Stimulated activated CD4-positive, alpha-beta T cell treated with anti-CD3 and anti-CD28 coated beads, TNF-alpha, amount 100 ng/mL, for 4 hours (primary cell): ENCODE data around the gene MEPCE.

ENCODE experiments used
- DNase-seq, 3 experiments: peaks; one replicate each; pipeline ENCODE4 v3.0.0-alpha.2; 2020; ENCODE audit warnings: low read depth in 3 of 3

Gene MEPCE

DNA sequence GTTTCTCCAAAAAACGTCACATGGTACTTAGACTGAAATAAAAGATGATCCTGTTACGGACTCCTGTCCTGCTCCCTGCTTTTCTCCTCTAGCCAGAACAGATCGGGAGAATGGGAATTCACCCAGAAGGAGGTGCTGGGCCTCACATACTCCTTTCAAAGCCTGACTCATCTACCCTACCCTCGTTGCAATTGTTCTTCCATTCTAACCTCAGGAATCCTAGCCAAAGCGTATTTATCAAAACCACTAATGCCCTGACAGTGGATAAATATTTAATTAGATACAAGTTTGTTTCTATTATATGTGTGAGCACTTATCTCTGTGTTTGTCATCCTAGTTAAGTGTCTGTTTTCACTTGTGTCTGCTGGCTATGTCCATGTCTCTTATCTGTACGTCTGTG, 22.9 kb upstream of the MEPCE start:
- DNase-seq, result no peak

DNA sequence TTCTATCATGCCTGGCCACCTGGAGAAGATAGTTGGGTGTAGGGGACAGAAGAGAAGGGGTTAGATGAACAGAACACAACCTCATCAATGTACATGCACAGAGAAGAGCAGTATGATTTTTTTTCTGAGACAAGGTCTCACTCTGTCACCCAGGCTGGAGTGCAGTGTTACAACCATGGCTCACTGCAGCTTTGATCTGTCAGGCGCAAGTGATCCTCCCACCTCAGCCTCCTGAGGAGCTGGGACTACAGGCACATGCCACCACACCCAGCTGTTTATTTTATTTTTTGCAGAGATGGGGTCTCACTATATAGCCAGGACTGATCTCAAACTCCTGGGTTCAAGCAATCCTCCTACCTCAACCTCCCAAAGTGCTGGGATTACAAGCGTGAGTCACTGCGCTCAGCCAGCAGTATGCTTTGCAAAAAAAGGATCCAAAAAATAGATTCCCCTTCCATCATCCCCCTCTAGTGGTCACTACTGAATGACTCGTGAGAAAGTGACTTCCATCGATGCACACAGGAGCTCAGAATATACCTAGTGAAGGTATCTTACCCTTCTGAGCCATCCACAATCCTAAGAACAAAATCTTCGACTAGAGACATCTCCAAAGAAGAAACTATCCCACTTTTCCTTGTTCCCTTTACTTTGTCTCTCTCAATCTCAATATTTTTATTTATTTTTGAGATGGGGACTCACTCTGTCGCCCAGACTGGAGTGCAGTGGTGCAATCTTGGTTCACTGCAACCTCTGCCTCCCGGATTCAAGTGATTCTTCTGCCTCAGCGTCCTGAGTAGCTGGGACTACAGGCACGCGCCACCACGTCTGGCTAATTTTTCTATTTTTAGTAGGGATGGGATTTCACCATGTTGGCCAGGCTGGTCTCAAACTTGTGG, 22.1 kb upstream of the MEPCE start:
- peak in 1 of 3 experiments; percentile 32 for DNase-seq

DNA sequence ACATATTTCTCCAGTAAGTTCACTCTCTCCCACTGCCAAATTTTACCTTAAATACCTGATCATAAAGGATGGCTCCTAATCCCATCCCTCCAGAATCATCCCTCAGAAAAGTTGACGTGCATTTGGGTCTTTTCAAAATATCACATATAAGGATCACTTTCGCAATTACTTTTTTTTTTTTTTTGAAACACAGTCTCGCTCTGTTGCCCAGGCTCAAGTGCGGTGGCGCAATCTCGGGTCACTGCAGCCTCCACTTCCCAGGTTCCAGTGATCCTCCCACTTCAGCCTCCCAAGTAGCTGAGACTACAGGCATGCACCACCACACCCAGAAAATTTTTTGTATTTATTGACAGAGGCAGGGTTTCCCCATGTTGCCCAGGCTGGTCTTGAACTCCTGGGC, 18.5 kb upstream of the MEPCE start:
- DNase-seq, result no peak

DNA sequence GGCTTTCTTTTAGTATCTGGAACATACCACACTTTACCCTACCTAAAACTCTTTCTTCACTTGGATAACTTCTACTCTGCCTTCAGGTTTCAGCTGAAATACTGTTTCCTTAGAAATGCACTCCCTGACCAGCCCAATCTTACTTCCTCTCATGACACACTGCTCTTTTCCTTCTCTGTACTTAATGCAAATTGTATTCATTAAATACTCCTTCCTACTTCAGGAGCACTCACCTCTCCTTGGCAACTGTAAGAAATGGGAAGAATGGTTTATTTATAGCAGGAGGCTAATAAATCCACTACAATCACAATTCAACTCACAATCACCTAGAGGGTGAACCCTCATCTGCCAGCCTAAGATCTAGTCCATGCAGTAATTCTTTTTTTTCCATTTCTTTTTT, 16.3 kb upstream of the MEPCE start:
- DNase-seq, result no peak

DNA sequence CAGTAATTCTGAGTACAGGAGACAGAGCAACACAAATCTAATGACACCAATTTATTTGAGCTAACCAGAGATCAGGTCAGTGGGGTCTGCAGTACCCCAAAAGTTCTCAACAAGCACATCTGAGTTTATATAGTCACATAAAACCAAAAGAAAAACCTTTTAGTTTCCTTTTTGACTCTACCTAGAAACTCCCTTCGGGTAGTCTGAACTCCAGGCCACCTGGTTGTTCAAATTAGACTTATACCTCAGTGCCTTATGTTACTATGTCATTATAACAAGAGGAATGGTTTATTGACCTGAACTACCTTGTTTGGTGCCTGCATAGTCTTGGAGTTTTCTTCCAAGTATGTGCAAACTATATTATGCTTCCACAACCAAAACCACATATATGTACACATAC, 15.7 kb upstream of the MEPCE start:
- DNase-seq, result no peak

DNA sequence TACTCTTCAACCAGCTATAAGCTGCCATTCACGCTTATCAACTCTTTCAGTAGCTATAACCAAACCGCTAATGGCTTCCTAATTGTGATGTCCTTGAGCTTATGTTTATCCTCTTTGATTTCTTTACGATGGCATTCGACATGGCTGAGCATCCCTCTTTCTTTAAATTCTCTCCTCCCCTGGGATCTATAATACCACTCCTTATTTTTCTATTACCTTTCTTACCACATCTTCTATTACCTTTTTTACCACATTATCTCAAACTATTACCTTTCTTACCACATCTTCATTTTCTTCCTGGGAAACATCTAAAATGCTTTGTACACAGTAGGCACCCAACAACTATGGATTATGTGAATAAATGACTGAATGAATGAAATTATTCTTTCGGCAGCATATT, 14.2 kb upstream of the MEPCE start:
- no peak for DNase-seq

DNA sequence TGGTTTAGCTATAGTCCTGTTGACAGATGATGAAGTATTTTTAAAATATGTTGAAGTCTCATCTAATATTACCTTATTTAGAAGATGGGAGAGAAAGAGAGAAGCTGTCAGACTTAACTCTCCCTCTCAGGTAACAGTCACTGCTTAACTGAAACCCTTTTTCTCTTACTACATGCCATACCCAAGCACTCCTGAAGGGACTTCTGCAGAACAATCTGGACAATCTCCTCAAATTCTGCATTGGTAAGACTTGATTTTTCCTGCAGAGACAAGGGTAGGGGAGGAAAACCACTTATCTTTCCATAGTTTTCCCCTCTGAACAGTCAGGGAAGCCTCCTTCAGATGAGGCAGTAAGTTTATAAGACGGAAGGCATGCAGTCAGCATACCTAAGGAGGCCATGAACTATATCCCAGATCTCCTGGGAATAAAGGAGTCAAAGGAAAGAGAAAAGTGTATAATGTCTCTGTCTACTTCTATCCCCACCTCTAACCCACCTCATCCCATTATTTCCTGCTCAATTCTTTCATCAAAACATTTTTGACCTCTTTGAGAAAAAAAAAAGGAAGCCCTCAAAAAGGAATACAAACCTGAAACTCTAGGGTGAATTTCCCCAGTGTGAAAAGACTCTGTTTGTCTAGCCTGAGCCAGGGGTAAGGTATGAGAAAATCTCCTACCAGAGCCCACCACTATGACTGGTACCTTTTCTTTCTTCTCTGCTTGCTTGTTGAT, 10.5 kb upstream of the MEPCE start:
- DNase-seq, result no peak

DNA sequence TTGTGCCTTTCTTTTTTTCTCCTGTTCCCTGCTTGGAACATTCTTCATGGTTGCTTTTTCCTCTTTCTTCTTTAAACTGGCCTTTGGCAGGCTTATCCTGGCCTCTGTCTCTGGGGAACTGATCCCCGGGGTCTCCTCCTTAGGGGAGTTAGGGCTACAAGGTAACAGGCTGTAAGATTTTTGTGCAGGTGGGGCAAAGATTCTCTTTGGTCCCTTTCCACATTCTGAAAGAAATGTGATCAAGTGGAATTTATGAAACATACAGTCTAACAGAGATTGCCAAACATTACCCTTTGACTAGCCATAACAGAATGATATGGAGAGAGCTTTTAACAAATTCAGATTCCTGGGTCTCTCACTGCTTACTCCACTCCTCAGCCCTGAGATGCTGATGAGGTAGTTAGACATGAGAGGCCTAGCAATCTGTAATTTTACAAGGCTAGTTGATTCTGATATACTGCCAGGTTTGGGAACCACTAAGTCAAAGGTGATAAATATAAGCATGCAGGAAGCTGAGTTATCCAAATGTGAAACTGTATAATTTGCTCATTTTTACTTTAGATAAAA, 9.9 kb upstream of the MEPCE start:
- DNase-seq, result no peak

DNA sequence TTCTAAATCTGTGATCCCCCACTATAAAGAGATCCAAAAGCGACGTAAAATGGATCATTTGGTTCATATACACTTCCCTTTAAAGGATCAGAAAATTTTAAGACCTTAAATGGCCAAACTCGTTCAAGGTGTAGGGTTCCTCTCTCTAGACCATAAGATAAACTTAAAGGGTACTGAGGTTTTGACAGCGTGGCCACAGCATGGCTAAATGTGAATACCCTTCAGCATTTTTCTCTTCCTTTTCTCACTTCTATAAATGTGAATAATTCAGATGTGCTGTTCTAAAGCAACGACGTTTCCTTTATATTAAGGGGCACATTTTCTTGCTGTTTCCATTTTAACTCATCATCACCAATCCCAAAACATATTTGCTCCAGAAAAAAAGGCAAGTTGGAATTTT, 6.3 kb upstream of the MEPCE start:
- DNase-seq, result no peak

DNA sequence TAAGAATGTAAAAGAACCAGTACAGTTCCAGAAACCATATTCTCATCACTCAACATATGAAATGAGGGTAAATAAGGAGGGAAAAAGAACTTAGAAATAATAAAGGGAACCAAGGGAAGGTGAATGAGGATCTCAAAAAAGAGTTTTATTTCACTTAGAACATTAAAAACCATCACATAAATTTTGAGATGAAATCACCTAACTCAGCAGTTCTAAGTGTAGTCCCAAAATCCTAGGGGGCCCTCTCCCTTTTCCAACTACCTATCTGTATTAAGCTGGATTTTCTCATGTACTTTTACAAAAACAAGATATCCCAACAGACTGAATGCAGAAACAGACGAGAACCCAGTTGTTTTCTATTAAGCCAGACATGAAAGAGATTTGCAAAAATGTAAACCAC, 4.3 kb upstream of the MEPCE start:
- no peak for DNase-seq

DNA sequence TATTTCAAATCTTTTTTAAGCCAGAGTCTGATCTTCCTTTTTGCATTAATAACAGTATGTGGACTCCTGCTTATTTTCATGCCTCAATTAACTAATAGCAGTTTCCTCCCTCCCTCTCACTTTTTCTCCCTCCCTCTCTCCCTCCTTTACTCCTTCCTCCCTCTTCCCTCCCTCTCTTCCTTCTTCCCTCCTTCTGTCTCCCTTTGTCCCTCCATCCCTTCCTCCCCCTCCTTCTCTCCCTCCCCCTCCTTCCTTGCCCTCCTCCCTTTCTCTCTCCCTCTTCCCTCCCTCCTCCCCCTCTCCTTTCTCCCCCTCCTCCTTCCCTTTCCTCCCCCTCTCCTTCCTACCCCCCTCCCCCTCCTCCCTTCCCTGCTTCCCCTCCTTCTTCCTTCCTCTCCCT, 3.1 kb upstream of the MEPCE start:
- no peak for DNase-seq

DNA sequence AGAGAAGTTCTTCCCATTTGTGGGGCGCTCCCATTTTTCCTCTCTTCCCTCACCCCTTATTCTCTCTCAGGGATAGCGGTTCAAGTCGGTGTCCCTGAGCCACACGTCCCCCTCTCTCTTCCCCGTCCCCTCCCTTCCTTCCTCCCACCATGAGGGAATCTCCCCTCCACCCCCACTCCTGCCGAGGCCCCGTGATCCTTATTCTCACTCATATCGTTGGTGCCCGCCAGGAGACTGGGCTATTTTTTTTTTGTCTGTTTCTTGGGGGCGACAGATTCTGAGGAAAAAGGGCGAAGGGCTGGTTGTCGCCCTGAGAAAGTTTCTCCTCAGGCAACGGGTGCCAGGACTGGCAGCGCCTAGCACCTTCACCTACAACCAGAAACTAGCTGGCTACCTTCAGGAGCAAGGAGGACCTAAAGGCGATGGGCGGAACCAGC, 1.9 kb upstream of the MEPCE start:
- DNase-seq, result no peak

DNA sequence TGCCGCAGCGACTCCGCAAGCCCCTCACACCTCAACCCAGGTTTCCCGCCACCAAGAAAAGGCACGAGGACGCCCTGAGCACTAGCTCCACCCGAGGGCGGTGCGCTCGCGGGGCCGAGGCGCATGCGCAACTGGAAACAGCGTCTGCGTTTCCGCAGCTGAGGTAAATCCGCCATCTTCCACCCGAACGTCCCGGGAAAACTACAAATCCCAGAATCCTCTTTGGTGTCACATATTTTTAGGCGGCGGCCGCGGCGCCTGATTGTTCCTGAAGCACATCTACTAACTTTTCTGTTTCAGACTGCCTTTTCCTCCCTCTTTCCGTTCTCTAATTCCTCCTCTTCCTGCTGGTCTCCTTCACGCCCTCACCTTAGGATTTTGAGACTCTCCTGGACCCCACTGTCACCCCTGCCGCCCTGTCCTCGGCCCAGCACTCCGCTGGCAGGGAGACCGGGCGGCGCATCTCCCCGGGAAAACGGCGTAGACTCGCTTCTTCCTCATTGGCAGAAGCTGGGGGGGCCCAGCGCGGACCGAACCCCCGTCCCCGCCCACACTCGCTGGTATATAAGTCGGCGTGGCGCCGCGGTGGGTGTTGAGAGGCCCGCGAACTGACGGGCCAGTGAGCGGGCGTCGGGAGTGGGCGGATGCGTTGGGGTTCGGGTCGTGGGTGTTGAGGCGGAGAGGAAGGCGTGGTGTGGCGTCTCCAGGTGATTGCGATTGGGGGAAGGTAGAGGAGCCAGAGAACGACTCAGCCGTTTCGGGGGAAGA, 1.2 kb upstream of the MEPCE start, which contains the start of gene ZCWPW1:
Gene ZCWPW1, minus strand, starts transcription at position 505 of the 768 bp plus-strand sequence. CDS start 8,054 bp downstream, outside the sequence.
- peak; percentile 96 to 97 (median 97) for DNase-seq

DNA sequence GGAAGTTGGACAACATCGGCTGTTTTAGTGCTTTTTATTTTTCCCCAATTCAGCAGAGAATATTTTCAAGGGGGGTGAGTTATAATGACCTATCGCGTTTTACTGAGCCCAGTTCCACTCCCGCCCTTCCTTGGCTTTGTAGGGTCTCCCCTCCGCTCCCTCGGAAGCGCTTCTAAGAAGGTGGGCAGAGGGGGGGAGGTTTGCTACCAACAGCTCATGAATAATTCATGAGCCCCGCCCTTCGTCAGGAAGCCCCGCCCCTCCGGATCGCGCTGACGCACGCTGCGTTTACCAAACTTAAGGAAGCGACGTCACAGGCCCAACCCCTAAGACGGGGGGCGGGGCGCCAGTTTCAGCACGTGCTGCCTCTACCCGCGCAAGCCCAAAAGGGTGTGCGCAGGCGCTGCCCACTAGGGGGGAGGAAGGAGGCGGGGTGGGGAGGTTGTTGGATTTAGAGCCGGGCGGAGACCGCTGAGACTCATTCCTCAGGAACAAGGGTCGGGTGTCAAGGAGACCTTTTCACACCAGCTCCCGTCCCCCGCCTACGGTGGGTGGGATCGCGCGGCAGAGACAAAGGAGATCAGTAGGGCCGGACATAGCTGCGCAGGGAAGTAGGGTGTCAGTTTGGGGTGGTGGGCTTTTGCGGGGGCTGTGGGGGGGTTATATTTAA, 529 bp upstream of the MEPCE start:
- DNase-seq, result peak; percentile 100

DNA sequence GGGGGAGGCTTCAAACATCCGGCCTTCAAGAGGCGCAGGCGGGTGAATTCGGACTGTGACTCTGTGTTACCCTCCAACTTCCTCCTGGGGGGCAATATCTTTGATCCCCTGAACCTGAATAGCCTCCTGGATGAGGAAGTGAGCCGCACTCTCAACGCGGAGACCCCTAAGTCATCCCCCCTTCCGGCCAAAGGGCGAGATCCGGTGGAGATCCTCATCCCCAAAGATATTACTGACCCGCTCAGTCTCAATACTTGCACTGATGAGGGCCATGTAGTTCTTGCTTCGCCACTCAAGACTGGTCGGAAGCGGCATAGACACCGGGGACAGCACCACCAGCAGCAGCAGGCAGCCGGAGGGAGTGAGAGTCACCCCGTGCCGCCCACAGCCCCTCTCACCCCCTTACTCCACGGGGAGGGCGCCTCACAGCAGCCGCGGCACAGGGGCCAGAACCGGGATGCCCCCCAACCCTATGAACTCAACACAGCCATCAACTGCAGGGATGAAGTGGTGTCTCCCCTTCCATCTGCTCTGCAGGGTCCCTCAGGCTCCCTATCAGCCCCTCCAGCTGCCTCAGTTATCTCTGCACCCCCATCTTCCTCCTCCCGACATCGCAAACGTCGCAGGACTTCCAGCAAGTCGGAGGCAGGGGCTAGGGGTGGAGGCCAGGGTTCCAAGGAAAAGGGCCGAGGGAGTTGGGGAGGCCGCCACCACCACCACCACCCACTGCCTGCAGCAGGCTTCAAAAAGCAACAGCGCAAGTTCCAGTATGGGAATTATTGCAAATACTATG, 1.1 kb downstream of the MEPCE start:
- DNase-seq, result peak in 1 of 3 experiments; percentile 31

DNA sequence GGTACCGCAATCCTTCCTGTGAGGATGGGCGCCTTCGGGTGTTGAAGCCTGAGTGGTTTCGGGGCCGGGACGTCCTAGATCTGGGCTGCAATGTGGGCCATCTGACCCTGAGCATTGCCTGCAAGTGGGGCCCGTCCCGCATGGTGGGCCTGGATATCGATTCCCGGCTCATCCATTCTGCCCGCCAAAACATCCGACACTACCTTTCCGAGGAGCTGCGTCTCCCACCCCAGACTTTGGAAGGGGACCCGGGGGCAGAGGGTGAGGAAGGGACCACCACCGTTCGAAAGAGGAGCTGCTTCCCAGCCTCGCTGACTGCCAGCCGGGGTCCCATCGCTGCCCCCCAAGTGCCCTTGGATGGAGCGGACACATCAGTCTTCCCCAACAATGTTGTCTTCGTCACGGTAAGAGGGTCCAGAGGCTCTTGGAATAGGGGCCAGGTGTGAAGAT, 1.7 kb downstream of the MEPCE start:
- no peak for DNase-seq

DNA sequence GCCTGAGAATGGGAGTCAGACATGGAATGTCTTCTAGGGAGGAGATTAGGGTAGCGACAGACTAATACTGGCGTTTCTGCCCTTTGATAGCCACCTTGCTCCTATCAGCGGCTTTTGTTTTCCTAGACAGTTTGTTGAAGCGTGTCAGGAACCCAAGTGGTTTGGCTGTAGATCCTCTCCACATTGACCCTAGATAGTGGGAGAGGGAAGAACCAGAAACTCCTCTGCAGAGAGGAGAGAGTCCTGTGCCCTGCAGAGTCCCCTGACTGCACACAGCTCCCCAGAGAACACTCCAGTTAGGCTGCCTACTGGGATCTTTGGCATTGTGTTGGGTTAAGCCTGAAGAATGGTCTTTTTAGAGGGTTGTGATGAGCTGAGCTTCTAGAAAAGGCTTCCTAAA, 2.4 kb downstream of the MEPCE start:
- no peak for DNase-seq

DNA sequence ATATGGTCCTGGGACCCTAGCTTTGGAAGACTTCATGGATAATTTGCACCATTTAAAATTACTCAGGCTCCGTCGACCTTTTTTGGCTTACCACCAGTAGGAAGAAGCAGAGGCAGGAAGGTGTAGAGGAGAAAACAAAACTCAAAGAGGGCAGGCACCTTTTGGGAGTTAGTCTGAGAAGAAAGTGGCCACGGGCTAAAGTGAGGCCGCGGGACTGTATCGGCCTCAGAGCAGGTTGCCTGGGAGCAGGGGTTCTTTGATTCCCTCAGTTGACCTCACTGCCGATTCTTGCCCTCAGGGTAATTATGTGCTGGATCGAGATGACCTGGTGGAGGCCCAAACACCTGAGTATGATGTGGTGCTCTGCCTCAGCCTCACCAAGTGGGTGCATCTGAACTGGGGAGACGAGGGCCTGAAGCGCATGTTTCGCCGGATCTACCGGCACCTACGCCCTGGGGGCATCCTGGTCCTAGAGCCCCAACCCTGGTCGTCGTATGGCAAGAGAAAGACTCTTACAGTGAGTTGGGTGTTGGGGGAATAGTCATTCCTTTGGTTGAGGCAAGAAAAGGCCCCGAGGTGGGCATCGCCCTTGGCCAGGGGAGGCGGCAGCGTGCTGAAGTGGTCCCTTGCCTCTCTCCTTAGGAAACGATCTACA, 3.1 kb downstream of the MEPCE start:
- DNase-seq, result no peak

DNA sequence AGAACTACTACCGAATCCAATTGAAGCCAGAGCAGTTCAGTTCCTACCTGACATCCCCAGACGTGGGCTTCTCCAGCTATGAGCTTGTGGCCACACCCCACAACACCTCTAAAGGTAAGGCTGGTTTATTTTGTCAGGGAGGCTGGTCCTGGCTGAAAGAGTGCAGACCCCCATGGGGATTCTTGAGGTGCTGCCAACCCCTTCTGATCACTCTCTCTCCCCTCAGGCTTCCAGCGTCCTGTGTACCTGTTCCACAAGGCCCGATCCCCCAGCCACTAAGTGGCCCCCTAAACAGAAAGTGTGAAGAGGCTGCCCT, 3.6 kb downstream of the MEPCE start:
- DNase-seq, result no peak
